GM18870 (cell line): ENCODE results near the gene CSTF1.
A peak's percentile ranks its signal among the peaks of the same experiment; 100 is the strongest.

ENCODE experiments used
- ATAC-seq: cut with Tn5 transposase; IDR thresholded peaks from one replicate; pipeline ENCODE4 v1.9.1; 2021; ENCODE audit warnings: moderate library complexity; ENCODE audit not compliant: unreplicated experiment

Gene CSTF1

GRCh38 chr20:56426926-56427325 lies 34.5 kb downstream of the CSTF1 start:
- ATAC-seq, result no peak

DNA sequence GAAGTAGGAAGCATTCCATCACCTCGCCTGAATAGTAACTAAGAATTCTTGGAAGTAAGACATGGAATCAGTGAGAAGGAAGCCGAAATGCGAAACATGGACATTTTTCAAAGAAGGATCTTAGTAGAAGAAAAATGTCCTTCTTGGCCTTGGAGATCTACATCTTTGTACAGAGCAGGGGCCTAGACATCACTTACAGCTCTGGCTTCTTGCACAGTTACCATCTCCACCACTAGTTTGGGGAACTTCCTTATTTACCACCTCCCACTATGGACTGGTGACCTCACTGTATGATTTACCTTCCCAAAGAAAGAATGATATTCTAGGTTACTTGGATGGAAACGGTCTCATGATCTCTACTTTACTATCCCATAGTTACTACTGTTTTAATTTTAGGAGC lies 35.4 kb downstream of the CSTF1 start:
- no peak for ATAC-seq

- ATAC-seq, result no peak
These were observed 36.0 kb downstream of the CSTF1 start for GRCh38 chr20:56428410-56428809.

DNA sequence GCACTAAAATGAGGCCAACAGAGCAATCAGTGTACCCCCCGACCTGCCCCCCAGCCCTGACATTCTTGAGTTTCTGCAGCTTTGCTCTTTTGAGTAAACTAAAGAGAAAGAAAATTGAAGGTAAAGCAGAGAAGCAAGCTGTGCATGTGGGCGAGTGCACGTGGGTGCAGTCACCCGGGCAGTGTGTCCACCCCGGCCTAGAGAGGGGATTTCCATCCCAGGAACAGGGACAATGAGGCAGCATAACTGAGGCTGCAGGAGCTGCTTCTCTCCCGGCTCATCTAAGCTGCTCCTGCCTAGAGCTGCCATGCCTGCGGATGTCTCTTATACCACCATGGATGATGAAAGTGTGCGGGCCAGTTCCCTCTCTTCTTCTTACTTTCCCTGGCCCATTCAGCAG lies 36.4 kb downstream of the CSTF1 start:
- ATAC-seq, result no peak

- ATAC-seq, result no peak
These were observed 37.1 kb downstream of the CSTF1 start for GRCh38 chr20:56429502-56429901.

DNA sequence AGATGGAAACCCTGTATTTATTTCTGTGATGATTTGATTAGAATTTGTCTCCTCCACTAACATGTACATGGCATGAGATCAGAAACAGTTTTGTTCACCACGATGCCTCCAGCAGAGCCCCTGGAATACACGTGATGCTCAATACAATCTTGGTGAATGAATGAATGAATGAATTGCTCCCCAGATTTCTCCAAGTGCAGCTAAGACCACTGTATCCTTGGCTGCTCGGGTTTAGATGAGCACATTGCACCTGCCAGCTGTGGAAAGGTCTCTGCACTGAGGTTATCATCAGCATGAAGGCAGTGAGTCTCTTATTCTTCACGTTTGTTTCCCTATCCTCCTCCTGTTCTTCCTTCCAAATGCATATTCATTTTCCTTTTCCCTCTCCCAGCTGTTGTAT lies 37.5 kb downstream of the CSTF1 start:
- no peak for ATAC-seq

DNA sequence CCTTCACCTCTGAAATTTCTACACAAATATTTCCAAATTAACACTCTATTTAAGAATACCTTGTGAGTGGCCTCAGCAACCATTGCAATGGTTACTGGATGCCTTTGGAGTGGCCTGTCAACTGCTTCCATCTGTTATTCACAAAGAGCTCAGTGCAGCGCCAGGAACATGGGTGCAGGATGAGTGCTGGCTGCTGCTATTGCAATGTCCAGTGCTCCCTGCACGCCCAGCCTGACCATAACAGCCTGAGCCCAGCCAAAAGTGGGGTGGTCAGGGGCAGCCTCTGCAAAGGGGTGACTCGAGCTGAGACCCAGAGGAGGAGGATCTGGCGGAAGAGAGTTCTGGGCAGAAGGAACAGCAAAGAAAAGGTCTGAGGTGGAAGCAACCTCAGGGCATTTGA lies 38.0 kb downstream of the CSTF1 start:
- no peak for ATAC-seq

DNA sequence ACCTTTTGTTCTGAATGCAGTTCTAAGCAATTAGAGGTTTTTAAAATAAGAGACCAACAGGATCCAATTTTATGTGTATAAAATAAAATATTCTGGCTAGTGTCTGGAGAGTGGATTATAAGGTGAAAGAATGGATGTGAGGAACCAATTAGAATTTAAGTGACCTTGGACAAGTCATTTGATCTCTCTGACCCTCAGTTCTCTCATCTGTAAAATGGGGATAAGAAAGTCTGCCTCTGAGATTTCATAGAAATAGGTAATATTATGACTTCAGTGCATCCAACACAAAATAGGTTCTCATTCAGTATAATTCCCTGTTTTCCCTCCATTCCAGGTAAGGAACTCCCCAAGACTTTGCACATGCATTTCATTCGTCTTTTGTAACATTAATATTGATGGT lies 38.5 kb downstream of the CSTF1 start:
- no peak for ATAC-seq

DNA sequence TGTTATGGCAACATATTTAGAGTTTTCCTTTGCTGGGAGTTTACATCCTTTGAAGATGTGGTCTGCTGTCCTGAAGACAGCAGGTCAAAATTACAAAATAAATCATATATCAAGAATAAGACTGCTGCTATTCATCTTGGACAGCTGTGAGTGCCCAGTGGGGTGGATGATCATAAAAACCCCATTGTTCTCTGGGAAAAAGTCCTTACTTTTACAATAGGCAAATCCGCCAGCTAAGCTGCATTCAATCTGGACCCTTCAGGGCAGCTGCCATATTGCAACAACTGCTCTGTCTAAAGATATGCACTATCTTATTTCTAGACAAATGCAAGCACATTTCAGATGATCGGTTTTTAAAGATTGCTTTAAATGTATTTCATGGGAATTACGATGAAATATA lies 39.0 kb downstream of the CSTF1 start:
- ATAC-seq, result no peak

DNA sequence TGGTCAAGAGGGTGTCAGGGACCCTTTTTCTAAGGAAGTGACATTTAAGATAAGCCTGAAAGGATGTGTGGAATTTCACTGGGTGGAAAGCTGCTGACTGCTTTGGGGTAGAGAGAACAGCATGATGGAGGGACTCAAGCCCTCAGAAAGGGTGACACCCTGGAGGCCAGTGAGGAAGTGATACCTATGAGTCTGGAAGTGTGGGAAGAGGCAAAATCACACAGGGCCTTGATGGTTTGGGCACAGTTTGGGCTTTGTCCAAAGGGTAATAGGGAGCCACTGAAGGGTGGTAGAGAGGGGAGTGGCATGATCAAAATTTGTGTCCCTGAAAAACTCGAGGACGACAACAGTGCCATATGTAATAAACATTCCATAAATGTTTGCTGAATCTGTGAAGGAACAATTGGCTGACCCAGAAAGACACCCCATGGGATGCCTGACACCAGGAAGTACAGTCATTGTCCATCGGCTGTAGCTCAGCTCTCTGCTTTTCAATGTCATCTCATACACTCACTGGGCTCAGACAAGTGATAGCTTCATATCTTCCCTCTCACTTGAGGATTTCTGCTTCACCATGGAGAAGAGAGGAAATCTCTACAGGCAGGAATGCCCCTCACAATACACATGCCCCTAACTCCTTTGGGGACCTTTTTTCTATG lies 40.9 kb downstream of the CSTF1 start:
- ATAC-seq, result no peak

DNA sequence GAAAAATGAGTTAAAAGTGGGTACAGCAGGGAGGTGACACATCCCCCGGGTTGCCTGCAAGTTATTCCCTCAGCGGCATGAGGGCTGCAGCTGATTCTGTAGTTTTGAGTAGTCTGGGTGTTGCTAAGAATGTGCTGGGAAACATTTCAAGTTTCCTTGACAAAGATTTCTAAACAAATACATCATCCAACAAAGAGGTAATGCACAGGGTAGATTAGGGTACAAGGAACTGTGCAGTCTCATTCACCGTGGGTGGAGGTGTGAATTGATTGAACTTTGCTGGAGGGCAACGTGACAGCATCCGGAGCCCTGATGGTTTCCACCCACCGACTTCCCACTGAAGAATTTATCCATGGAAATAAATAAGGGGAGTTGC lies 41.4 kb downstream of the CSTF1 start:
- ATAC-seq, result no peak

DNA sequence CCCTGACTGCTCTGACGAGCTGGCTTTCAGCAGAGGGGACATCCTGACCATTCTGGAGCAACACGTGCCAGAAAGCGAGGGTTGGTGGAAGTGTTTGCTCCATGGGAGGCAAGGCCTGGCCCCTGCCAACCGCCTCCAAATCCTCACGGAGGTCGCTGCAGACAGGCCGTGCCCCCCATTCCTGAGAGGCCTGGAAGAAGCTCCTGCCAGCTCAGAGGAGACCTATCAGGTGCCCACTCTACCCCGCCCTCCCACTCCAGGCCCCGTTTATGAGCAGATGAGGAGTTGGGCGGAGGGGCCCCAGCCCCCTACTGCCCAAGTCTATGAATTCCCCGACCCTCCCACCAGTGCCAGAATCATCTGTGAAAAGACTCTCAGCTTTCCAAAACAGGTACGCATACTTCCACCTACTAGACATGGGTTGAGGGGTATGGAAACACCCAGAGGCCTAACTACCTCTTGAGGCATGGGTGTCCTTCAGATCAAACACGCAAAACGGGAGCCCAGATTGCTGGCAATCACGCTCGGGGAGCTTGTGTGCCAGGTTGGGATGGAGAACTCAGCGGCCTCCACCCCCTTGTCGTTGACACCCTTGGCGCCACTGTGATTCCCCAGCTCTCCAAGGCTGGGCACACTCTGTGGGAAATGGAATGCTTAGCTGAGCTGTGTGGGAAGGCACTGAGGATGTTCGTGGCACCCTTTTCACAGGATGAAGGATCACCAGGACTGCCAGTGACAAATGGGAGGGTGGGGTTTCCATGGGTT lies 44.9 kb downstream of the CSTF1 start:
- ATAC-seq, result no peak

GRCh38 chr20:56438284-56438683 lies 45.8 kb downstream of the CSTF1 start:
- ATAC-seq, result no peak

- ATAC-seq, result no peak
These were observed 47.4 kb downstream of the CSTF1 start for GRCh38 chr20:56439771-56440291.

GRCh38 chr20:56440346-56441007 lies 48.0 kb downstream of the CSTF1 start:
- ATAC-seq, result peak; percentile 81

GRCh38 chr20:56442389-56443365 lies 50.2 kb downstream of the CSTF1 start:
- no peak for ATAC-seq

GRCh38 chr20:56443654-56444540 lies 51.5 kb downstream of the CSTF1 start:
- no peak for ATAC-seq

DNA sequence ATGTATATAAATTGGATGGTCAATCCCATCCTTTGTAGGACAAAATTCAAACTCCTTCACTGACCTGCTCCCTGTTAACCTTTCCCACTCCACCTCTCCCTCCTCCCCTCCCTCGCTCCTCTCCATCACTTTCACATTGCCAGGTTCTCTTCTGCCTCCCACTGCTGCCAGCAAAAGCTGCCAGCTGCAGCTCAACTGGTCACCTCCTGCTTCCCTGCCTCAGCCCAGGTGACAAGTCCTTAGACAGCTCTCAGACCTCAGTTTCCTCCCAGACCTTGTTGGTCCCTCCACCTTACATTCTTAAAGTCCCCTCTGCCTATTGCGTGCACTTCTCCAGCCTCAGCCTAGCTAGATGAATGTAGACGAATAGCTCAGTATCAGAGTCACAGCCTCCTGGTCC lies 52.7 kb downstream of the CSTF1 start:
- ATAC-seq, result no peak

DNA sequence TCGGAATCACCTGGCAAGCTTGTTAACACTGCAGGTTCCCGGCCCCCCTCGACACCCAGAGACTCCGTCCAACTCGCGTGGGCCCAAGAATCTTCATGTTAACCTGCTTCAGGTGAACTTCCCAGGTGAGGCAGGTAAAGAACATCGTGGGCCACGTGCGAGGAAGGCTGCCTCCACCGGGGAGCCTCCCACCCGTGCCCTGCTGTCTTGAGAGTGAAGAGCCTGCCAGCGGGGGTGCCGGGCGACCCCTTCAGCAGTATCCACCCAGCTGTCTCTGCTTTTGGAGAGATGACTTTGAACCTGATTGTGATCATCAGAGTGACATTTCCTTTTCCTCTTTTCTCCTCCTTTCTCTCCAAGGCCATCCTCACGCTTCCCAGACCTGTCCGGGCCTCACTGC lies 53.1 kb downstream of the CSTF1 start:
- no peak for ATAC-seq

- no peak for ATAC-seq
These were observed 54.8 kb downstream of the CSTF1 start for GRCh38 chr20:56447227-56447626.
